AG10803 (cell line): Measurements from ENCODE around the gene PNPLA7.
A peak's percentile ranks its signal among the peaks of the same experiment; 100 is the strongest.

Experiments
- DNase-seq: peaks from one replicate; pipeline ENCODE4 v3.0.0; 2010; ENCODE audit warnings: low read depth
- H3K4me3 ChIP-seq: 2 replicates; pipeline ENCODE4 v1.5.1; 2011; ENCODE audit warnings: mild to moderate bottlenecking, low read length, control low read depth
- CTCF ChIP-seq: conservative IDR thresholded peaks from 2 replicates; pipeline ENCODE4 v1.5.1; 2011; ENCODE audit warnings: mild to moderate bottlenecking, low read length, control low read depth, inconsistent platforms

PNPLA7 gene

GRCh38 chr9:137437691-137438590, 112.3 kb downstream of the PNPLA7 start:
- TF ChIP-seq CTCF: no peak
- no peak for DNase-seq
- H3K4me3 ChIP-seq: no peak overlapping the region

GRCh38 chr9:137436761-137437600, 113.2 kb downstream of the PNPLA7 start:
- no peak for DNase-seq
- TF ChIP-seq CTCF: no peak
- no peak overlapping the region for H3K4me3 ChIP-seq

GRCh38 chr9:137435980-137436760, 114.0 kb downstream of the PNPLA7 start:
- no peak for TF ChIP-seq CTCF
- no peak overlapping the region for H3K4me3 ChIP-seq
- DNase-seq: peak; percentile 69

- no peak for DNase-seq
- TF ChIP-seq CTCF: no peak
- no peak overlapping the region for H3K4me3 ChIP-seq
Measured at GRCh38 chr9:137435381-137435891, 114.8 kb downstream of the PNPLA7 start.

GRCh38 chr9:137434498-137435380, 115.5 kb downstream of the PNPLA7 start:
- DNase-seq: no peak
- no peak for TF ChIP-seq CTCF
- H3K4me3 ChIP-seq: no peak overlapping the region

GRCh38 chr9:137433916-137434431, 116.2 kb downstream of the PNPLA7 start:
- no peak for DNase-seq
- no peak overlapping the region for H3K4me3 ChIP-seq
- TF ChIP-seq CTCF: no peak
